Mesodermal cell (in vitro differentiated cells): ENCODE measurements around the gene KCNQ5.

ENCODE experiments used
- H3K27ac ChIP-seq: 2 replicates; pipeline ENCODE4 v1.7.0; 2013; ENCODE audit warnings: mild to moderate bottlenecking, low read depth, low read length, moderate library complexity; ENCODE audit not compliant: severe bottlenecking
- H3K36me3 ChIP-seq: 2 replicates; pipeline ENCODE4 v1.7.1; 2013; ENCODE audit warnings: mild to moderate bottlenecking, low read length, moderate library complexity; ENCODE audit not compliant: control insufficient read depth, insufficient read depth
- H3K4me1 ChIP-seq: one replicate; pipeline ENCODE4 v1.7.1; 2013; ENCODE audit warnings: mild to moderate bottlenecking, low read length; ENCODE audit not compliant: insufficient read depth, control insufficient read depth, poor library complexity, severe bottlenecking
- H3K4me3 ChIP-seq: 2 replicates; pipeline ENCODE4 v1.7.0; 2013; ENCODE audit warnings: low read length, control low read depth, mild to moderate bottlenecking; ENCODE audit not compliant: insufficient read depth, poor library complexity, severe bottlenecking; ENCODE audit errors: extremely low read depth
- H3K9me3 ChIP-seq: 2 replicates; pipeline ENCODE4 v1.7.1; 2013; ENCODE audit warnings: mild to moderate bottlenecking, low read length, moderate library complexity; ENCODE audit not compliant: control insufficient read depth
- WGBS, 2 experiments: methylation state at CpG; one replicate each; pipeline ENCODE4 v1.1.5; 2013; ENCODE audit warnings: missing lambda C conversion rate in 2 of 2; ENCODE audit not compliant: insufficient coverage in 2 of 2; 5-methylcytosine and 5-hydroxymethylcytosine counted together

KCNQ5 gene

GRCh38 chr6:72651967-72652956, 30.4 kb downstream of the KCNQ5 start:
- no peaks in the 10 kb centered on the region for H3K36me3 ChIP-seq
- no peak overlapping the region for H3K27ac ChIP-seq
- no peak overlapping the region for H3K4me3 ChIP-seq
- WGBS, 2 experiments: 100% methylated on average over 1 of the region's 7 CpGs; no CpG with 5 or more reads in 1 of the 2 experiments
- H3K9me3 ChIP-seq: no peaks in the 10 kb centered on the region
- H3K4me1 ChIP-seq: peaks cover 16% of the 10 kb centered on the region

- no peaks in the 10 kb centered on the region for H3K36me3 ChIP-seq
- peaks cover 16% of the 10 kb centered on the region for H3K4me1 ChIP-seq
- WGBS, 2 experiments: no CpG with 5 or more reads among the region's 1 CpG
- no peak overlapping the region for H3K4me3 ChIP-seq
- H3K27ac ChIP-seq: no peak overlapping the region
- H3K9me3 ChIP-seq: no peaks in the 10 kb centered on the region
Observed at GRCh38 chr6:72653026-72653425, 31.2 kb downstream of the KCNQ5 start.

- Histone ChIP-seq H3K36me3 (no peaks in the 10 kb centered on the region), H3K4me1 (peaks cover 16% of the 10 kb centered on the region), H3K27ac (no peak overlapping the region), H3K4me3 (no peak overlapping the region), H3K9me3 (no peaks in the 10 kb centered on the region)
- 82 to 91% methylated on average over 2 of the region's 2 CpGs for WGBS, 2 experiments
Observed at GRCh38 chr6:72654071-72654621, 32.3 kb downstream of the KCNQ5 start.

GRCh38 chr6:72657407-72658197, 35.7 kb downstream of the KCNQ5 start:
- peaks cover 1% of the 10 kb centered on the region for H3K4me1 ChIP-seq
- WGBS, 2 experiments: 100% methylated on average over 1 of the region's 3 CpGs; no CpG with 5 or more reads in 1 of the 2 experiments
- H3K27ac ChIP-seq: no peak overlapping the region
- no peaks in the 10 kb centered on the region for H3K9me3 ChIP-seq
- no peaks in the 10 kb centered on the region for H3K36me3 ChIP-seq
- no peak overlapping the region for H3K4me3 ChIP-seq

- no peaks in the 10 kb centered on the region for H3K4me1 ChIP-seq
- H3K27ac ChIP-seq: no peak overlapping the region
- H3K36me3 ChIP-seq: no peaks in the 10 kb centered on the region
- WGBS, 2 experiments: 65 to 96% methylated on average over 2 to 4 of the region's 5 CpGs
- no peaks in the 10 kb centered on the region for H3K9me3 ChIP-seq
- no peak overlapping the region for H3K4me3 ChIP-seq
Observed at GRCh38 chr6:72659754-72660153, 37.9 kb downstream of the KCNQ5 start.

- H3K4me1 ChIP-seq: no peaks in the 10 kb centered on the region
- H3K9me3 ChIP-seq: no peaks in the 10 kb centered on the region
- WGBS, 2 experiments: 100% methylated on average over 1 of the region's 1 CpG; no CpG with 5 or more reads in 1 of the 2 experiments
- no peaks in the 10 kb centered on the region for H3K36me3 ChIP-seq
- H3K27ac ChIP-seq: no peak overlapping the region
- H3K4me3 ChIP-seq: no peak overlapping the region
Observed at GRCh38 chr6:72661411-72661810, 39.5 kb downstream of the KCNQ5 start.

- no peaks in the 10 kb centered on the region for H3K36me3 ChIP-seq
- H3K4me1 ChIP-seq: no peaks in the 10 kb centered on the region
- no peaks in the 10 kb centered on the region for H3K9me3 ChIP-seq
- no peak overlapping the region for H3K27ac ChIP-seq
- no CpG with 5 or more reads among the region's 3 CpGs for WGBS, 2 experiments
- H3K4me3 ChIP-seq: no peak overlapping the region
Observed at GRCh38 chr6:72665599-72665998, 43.7 kb downstream of the KCNQ5 start.

GRCh38 chr6:72669324-72669723, 47.5 kb downstream of the KCNQ5 start:
- no peaks in the 10 kb centered on the region for H3K36me3 ChIP-seq
- H3K27ac ChIP-seq: no peak overlapping the region
- no peak overlapping the region for H3K4me3 ChIP-seq
- WGBS, 2 experiments: 82 to 88% methylated on average over 3 of the region's 3 CpGs
- no peaks in the 10 kb centered on the region for H3K4me1 ChIP-seq
- no peaks in the 10 kb centered on the region for H3K9me3 ChIP-seq

GRCh38 chr6:72672906-72673305, 51.0 kb downstream of the KCNQ5 start:
- no peak overlapping the region for H3K4me3 ChIP-seq
- no peaks in the 10 kb centered on the region for H3K4me1 ChIP-seq
- no peaks in the 10 kb centered on the region for H3K9me3 ChIP-seq
- no CpG with 5 or more reads among the region's 1 CpG for WGBS, 2 experiments
- no peak overlapping the region for H3K27ac ChIP-seq
- H3K36me3 ChIP-seq: no peaks in the 10 kb centered on the region

GRCh38 chr6:72674842-72675241, 53.0 kb downstream of the KCNQ5 start:
- H3K4me1 ChIP-seq: no peaks in the 10 kb centered on the region
- no CpG with 5 or more reads among the region's 1 CpG for WGBS, 2 experiments

More at GRCh38 chr6:72674842-72675241, 53.0 kb downstream of the KCNQ5 start:
- H3K4me3 ChIP-seq: no peak overlapping the region
- no peak overlapping the region for H3K27ac ChIP-seq
- no peaks in the 10 kb centered on the region for H3K36me3 ChIP-seq
- no peaks in the 10 kb centered on the region for H3K9me3 ChIP-seq
